Right cardiac atrium (tissue), 5 donors: ENCODE measurements around the gene KLHL5. TPM values are rescaled to one million over a fixed set of nuclear protein-coding genes. Genes with fewer than 3 reads are reported as not detected.
A peak's percentile ranks its signal among the peaks of the same experiment; 100 is the strongest.
"Not testable (repeated sequence)": the region's sequence is repeated elsewhere in the genome, so short reads cannot be mapped to it uniquely, and the experiment has no call there.

Experiments used
- ATAC-seq, 2 donors: fragments of 200-7000 bp; cut with Tn5 transposase; one replicate each; pipeline versions ENCODE4 v1.8.0 to v1.9.1; 2020; ENCODE audit warnings: moderate library complexity in 2 of 2, mild to moderate bottlenecking in 1 of 2
- DNase-seq, 3 donors: peaks; one replicate each; pipeline ENCODE4 v3.0.0-alpha.2; 2020
- H3K27ac ChIP-seq: one replicate; pipeline ENCODE4 v1.5.1; 2013; ENCODE audit warnings: mild to moderate bottlenecking, low read length, control low read depth, moderate library complexity
- H3K27me3 ChIP-seq: one replicate; pipeline ENCODE4 v1.6.1; 2013; ENCODE audit not compliant: control insufficient read depth, insufficient read depth
- H3K4me1 ChIP-seq: one replicate; pipeline ENCODE4 v1.6.1; 2013; ENCODE audit warnings: low read length; ENCODE audit not compliant: control insufficient read depth, insufficient read depth
- H3K4me3 ChIP-seq: one replicate; pipeline ENCODE4 v1.5.1; 2013; ENCODE audit warnings: low read length, control low read depth
- H3K9me3 ChIP-seq: one replicate; pipeline ENCODE4 v1.6.1; 2013; ENCODE audit warnings: low read length; ENCODE audit not compliant: control insufficient read depth
- WGBS: extraction: QIAGEN DNeasy Blood & Tissue Kit; methylation state at CpG from one replicate; pipeline ENCODE4 v1.1.7; 2013; 5-methylcytosine and 5-hydroxymethylcytosine counted together
- intact Hi-C, 4 donors: fragments of 100-400 bp; cut with DNase I; formaldehyde crosslinking; loops; one replicate each; pipeline versions ENCODE4 v1.11.0 to v1.14.0; 2022 to 2023
- polyA plus RNA-seq: library from polyadenylated mRNA; stranded (reverse); fragments of 200-250 nt; gene quantifications from one replicate; pipeline ENCODE4 v1.2.3, GENCODE V29; 2013
- total RNA-seq, 4 donors: library from RNA; stranded (reverse); fragmentation: NEBNext Ultra II Directional; extraction: Animal tissue kit (Norgen Biotek cat#: 25700); gene quantifications; one replicate each; pipeline ENCODE4 v1.2.1, GENCODE V29; 2021
- donor health status: healthy with polysubstance abuse.
- donor health status: DM: no; HTN: yes; CAD: no.
- donor health status: DM: no; HTN: no; CAD: no.
- donor health status: DM: no; HTN: yes; CAD: no; lungs with severe emphysema.
- donor health status: DM: yes; HTN: yes; CAD: no.

Gene KLHL5
- total and polyA plus RNA-seq, 5 donors, result 5.8 to 17.0 (median 14.3) TPM

DNA sequence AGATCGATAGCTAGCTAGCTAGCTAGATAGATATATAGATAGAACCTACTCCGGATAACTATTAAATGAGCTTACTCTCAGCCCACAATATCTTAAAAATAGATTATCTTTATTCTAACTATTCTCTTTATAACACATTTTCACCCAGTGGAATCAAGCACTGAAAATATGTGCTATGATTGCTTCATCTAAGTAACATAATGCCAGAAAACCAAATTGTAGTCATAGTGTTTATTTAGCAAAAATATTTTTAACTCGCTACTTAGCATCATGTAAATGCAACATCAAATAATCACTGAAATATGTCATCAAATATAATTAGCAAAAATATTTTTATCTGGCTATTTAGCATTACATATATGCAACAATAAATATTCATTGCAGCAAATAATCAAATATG, 31.3 kb upstream of the KLHL5 start:
- H3K27ac ChIP-seq, result no peak overlapping the region
- DNase-seq, result no peak
- WGBS, result 70% methylated on average over 3 of the region's 3 CpGs
- H3K9me3 ChIP-seq, result no peaks in the 10 kb centered on the region
- intact Hi-C loops, result no loop called here
- H3K4me3 ChIP-seq, result no peak overlapping the region
- no peak for ATAC-seq
- H3K27me3 ChIP-seq, result no peaks in the 10 kb centered on the region
- H3K4me1 ChIP-seq, result no peaks in the 10 kb centered on the region

DNA sequence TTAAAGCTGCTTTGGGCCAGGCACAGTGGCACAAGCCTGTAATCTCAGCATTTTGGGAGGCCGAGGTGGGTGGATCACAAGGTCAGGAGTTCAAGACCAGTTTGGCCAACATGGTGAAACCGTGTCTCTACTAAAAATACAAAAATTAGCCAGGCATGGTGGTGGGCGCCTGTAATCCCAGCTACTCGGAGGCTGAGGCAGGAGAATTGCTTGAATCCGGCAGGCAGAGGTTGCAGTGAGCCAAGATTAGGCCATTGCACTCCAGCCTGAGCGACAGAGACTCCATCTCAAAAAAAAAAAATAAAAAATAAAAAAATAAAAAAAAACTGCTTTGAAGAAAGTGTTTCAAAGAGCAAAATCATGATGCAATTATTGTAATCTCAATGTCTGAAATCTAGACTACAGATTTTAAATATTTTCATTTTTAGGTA, 30.4 kb upstream of the KLHL5 start:
- 74% methylated on average over 6 of the region's 6 CpGs for WGBS
- H3K4me1 ChIP-seq, ATAC-seq, H3K9me3 ChIP-seq, H3K27ac ChIP-seq, DNase-seq, H3K4me3 ChIP-seq, intact Hi-C loops, H3K27me3 ChIP-seq: not testable (repeated sequence)

DNA sequence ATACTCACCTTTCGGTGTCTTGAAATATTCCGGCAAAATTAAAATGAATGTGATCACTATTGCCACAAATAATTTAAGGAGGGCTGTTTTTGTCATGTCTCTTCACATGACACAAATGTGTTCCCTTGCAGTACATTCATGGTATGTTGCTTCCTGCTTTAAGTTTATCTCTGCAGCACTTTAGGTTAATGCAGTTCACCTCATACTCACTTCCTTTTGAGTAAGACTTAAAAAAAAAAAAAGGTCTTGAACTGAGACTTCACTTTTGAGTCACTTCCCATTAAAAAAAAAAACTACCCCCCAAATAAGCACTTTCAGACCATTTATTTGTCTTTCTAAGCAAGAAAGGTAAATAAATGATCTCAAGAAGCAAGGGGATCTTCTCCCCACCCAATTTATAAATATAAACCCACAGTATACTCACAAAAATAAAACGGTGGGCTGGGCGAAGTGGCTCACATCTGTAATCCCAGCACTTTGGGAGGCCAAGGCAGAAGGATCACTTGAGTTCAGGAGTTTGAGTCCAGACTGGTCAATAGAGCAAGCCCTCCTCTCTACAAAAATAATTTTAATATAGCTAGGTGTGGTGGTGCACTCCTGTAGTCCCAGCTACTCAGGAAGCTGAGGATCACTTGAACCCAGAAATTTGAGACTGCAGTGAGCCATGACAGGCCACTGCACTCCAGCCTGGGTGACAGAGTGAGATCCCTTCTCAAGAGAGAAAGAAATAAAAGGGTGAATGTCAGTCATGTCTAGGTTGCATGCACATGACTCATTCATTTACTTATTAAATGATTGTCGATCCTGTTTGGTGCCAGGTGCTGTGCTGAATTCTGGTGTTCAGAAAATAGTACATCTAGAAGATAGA, 29.6 kb upstream of the KLHL5 start, which contains the start of gene TMEM156:
TMEM156 (minus strand) TSS at position 192 of the 868 bp plus-strand sequence; CDS start at position 96, 96 bp downstream.
- no peak for ATAC-seq
- WGBS, result 76% methylated on average over 5 of the region's 5 CpGs
- Histone ChIP-seq H3K9me3 (no peaks in the 10 kb centered on the region), H3K4me3 (no peak within 1 kb of the TSS), H3K27ac (no peak within 1 kb of the TSS), H3K4me1 (no peaks in the 10 kb centered on the region), H3K27me3 (no peaks in the 10 kb centered on the region)
- DNase-seq, result no peak
- intact Hi-C loops, result no loop called here

DNA sequence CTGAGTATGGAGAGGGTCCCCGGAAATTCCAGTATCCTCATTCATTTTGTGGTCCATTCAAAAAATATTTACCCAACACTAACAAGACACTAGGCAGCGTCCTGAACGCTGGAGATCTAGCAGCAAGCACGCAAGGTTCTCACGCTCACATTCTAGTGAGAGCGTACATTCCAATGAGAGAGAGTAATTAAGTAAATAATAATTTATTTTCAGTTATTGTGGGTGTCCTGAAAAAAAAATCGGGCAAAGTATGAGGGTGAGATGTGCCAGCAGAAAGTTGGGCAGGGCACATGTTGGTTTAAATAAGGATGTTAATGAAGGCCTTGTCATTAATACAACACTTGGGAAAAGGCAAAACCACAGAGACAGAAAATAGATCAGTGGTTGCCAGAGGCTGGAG, 25.9 kb upstream of the KLHL5 start:
- Histone ChIP-seq H3K4me1 (no peaks in the 10 kb centered on the region), H3K27me3 (no peaks in the 10 kb centered on the region), H3K9me3 (no peaks in the 10 kb centered on the region), H3K27ac (no peak overlapping the region), H3K4me3 (no peak overlapping the region)
- intact Hi-C loops, result no loop called here
- ATAC-seq (no peak), DNase-seq (no peak)
- WGBS, result 88% methylated on average over 7 of the region's 7 CpGs

DNA sequence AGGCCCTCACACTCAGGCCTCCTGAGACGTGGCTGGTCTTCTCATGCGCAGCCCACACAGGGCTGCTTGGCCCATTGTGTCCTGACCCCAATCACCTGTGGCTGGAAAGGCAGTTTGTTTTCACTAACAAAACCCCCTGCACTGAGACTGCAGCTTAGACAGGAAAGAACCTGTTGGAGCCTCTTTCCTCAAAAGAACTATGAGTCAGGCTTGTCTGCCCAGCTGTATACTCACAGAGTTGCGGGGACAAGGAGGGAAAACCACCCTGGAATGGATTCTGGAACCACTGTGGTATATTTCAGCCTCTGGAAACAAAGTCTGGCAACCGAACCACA, 24.6 kb upstream of the KLHL5 start:
- no peaks in the 10 kb centered on the region for H3K27me3 ChIP-seq
- H3K9me3 ChIP-seq, result no peaks in the 10 kb centered on the region
- WGBS, result 82% methylated on average over 4 of the region's 4 CpGs
- no peak overlapping the region for H3K27ac ChIP-seq
- intact Hi-C loops, result no loop called here
- H3K4me1 ChIP-seq, result no peaks in the 10 kb centered on the region
- DNase-seq (no peak), ATAC-seq (no peak)
- no peak overlapping the region for H3K4me3 ChIP-seq

DNA sequence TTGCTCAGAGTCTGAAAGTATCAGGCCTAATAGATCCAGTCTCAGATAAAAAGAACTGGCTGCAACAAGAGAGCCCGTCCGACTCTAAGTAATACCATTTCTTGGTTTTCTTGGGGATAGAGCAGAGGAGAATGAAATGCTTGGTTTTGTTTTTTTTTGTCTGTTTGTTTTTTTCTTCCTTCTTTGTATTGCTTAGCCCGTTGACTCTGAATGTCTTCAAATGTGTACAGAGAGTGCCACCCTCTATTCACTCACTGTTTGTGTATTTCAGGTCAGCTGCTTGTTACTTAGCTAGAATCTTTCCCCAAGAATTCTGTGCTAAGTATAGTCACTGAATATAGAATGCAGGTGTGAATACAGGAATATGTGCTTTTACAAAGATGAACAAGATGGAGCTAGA, 24.1 kb upstream of the KLHL5 start:
- WGBS, result 73% methylated on average over 3 of the region's 3 CpGs

DNA sequence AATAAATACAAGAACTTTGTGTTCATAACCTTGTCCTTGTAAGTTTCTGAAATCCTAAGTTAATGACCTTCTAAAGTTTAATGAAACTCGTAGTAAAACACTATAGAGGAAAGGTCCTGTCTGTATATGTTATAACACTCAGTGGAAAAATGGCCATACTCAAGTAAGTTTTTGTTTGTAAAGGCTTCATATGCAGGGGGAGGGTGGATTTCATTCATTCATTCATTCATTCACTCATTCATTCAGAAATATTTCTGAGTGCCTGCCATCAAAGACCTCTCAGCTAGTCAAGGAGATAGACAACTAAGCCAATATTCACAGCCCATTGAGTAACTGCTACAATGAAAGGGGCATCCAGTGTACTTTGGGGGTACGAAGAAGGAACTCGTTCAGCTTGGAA, 22.9 kb upstream of the KLHL5 start:
- Histone ChIP-seq H3K27me3 (no peaks in the 10 kb centered on the region), H3K4me3 (no peak overlapping the region), H3K4me1 (no peaks in the 10 kb centered on the region), H3K27ac (no peak overlapping the region), H3K9me3 (no peaks in the 10 kb centered on the region)
- ATAC-seq (no peak), DNase-seq (no peak)
- intact Hi-C loops, result no loop called here
- WGBS, result 94% methylated on average over 3 of the region's 3 CpGs

More for the DNA sequence above, 24.1 kb upstream of the KLHL5 start:
- no peak for ATAC-seq
- no peak overlapping the region for H3K27ac ChIP-seq
- intact Hi-C loops, result no loop called here
- H3K27me3 ChIP-seq, result no peaks in the 10 kb centered on the region
- H3K9me3 ChIP-seq, result no peaks in the 10 kb centered on the region
- H3K4me1 ChIP-seq, result no peaks in the 10 kb centered on the region
- DNase-seq, result no peak
- H3K4me3 ChIP-seq, result no peak overlapping the region

DNA sequence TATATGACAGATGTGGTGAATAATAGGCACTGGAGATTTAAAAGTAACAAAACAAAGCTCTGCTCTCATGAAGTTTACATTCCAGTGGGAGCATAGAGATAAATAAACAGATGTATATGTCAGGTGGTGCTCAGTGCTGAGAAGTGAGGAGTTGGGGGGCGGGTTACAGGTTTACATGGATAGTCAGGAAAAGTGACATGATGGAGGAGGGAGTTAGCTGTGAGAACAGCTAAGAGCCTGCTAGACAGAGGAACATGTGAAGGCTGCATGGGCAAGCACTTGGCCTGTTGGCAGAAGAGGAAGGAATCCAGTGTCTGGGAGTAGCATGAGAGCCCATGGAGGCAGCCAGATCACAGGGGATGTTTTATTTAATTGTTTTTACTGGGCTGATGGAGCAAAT, 19.7 kb upstream of the KLHL5 start:
- 92% methylated on average over 1 of the region's 1 CpG for WGBS
- Histone ChIP-seq H3K27ac (peak overlapping the region; percentile 6), H3K4me1 (no peaks in the 10 kb centered on the region), H3K27me3 (no peaks in the 10 kb centered on the region), H3K4me3 (no peak overlapping the region), H3K9me3 (no peaks in the 10 kb centered on the region)
- ATAC-seq (no peak), DNase-seq (no peak)
- intact Hi-C loops, result no loop called here

DNA sequence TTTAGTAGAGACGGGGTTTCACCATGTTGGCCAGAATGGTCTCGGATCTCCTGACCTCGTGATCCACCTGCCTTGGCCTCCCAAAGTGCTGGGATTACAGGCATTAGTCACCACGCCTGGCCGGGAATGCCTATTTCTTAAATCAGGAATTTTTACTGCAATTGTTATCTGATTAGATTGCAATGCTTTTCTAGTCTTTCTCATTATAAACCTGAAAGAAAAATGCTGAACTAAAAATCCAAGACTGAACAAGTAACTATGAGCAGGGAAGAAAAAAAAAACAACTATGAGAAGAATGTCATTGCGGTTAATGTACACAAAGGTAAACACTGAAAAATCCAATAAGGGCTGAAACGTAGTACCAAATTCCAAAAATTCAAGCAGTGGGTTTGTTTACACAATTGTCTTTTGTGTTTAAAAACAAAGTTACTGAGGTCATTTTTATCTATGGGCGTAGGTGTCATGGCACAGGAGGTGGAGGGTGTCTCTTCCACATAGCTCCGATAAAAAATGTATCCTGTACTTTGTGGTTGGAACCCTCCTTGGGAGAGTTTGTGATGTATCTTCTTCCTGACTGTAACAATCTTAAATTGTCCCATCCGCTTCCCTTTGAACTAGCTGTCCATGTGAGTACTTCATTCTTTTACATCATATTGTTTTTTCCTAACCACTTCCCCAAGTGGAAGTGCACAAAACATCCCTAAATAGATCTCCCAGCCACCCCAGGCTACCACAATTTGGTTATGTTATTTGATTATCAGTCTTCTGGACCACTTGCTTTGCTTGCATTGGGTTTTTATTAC, 18.8 kb upstream of the KLHL5 start:
- Histone ChIP-seq H3K27ac (peak overlapping the region; percentile 62), H3K4me1 (no peaks in the 10 kb centered on the region), H3K9me3 (no peaks in the 10 kb centered on the region), H3K27me3 (no peaks in the 10 kb centered on the region), H3K4me3 (peak overlapping the region; percentile 22)
- peak in 1 of 2 donors; percentile 34 for ATAC-seq
- intact Hi-C loops, result no loop called here
- no peak for DNase-seq
- WGBS, result 63% methylated on average over 10 of the region's 10 CpGs

DNA sequence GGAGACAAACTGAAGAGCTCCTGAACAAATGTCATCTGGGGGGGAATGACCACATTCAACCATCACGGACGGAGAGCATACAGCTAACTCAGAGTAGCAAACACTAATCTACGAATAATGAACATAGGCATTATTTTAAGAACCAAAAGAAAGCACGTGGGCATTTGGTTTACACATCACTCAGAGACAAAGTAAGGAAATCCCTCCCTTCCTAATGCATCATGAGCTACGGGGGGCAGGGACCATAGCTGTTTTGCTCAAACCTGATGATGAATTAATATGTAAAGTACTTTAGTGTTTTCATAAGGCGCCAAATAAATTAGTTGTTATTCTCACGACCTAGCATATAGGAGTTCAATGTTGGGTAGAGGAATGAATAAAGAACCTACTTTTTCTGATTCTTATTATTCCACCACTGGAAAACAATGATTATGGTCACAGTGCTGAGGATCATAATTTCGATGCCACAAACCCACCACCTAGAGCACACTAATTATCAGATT, 18.1 kb upstream of the KLHL5 start:
- Histone ChIP-seq H3K27me3 (no peaks in the 10 kb centered on the region), H3K4me3 (peak overlapping the region; percentile 100), H3K27ac (peak overlapping the region; percentile 70), H3K9me3 (no peaks in the 10 kb centered on the region), H3K4me1 (no peaks in the 10 kb centered on the region)
- intact Hi-C loops, result no loop called here
- 12% methylated on average over 8 of the region's 8 CpGs for WGBS
- DNase-seq (no peak), ATAC-seq (peak in 1 of 2 donors; percentile 57)

DNA sequence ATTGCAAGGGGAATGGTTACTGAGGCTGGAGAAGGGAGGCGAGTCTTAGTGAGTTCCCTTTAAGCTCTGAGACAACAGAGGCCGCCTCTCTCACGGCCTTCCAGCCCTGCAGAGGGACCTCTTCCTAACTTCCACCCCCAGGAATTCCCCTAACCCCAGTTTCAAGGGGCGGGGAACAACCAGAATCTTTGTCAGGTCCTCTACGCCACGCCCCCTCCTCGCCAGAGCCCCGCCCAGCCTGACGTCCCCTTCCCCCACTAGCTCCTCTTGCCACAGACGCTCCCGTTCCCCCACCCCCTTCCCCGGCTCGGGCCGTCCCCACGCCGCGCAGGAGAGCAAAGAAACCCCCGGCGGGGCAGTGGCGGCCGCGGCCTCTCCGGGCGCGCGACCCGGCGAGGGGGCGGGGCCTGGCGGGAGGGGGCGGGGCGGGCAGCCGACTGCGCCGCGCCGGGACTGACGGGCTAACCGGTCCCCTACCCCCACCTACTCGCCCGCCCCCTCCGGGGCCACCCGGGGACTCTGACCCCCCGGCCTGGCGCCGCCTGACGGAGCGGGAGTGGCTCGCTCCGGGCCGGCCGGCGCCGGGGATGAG, 17.6 kb upstream of the KLHL5 start:
- intact Hi-C loops, result no loop called here

More for the DNA sequence above, 17.6 kb upstream of the KLHL5 start:
- ATAC-seq (peak; percentile 94 to 95), DNase-seq (peak; percentile 93 to 97 (median 97))
- H3K9me3 ChIP-seq, result no peaks in the 10 kb centered on the region
- H3K4me1 ChIP-seq, result peaks cover 1% of the 10 kb centered on the region
- under 1% methylated on average over 53 of the region's 54 CpGs for WGBS
- H3K27ac ChIP-seq, result peak overlapping the region; percentile 70
- peak overlapping the region; percentile 100 for H3K4me3 ChIP-seq
- no peaks in the 10 kb centered on the region for H3K27me3 ChIP-seq
